G401.6 (cell line): ENCODE measurements around the gene KRTAP29-1.
"Not testable (repeated sequence)": the region's sequence is repeated elsewhere in the genome, so short reads cannot be mapped to it uniquely, and the experiment has no call there.

Experiments used
- FAIRE-seq: peaks from 2 replicates; lab custom pipeline; 2012; peaks lifted over from hg19 to GRCh38; lab: Jason Lieb, UNC

The KRTAP29-1 gene

GRCh38 chr17:41298458-41299135, 4.1 kb downstream of the KRTAP29-1 start:
- no peak for FAIRE-seq

- FAIRE-seq, result no peak
These were observed 5.8 kb downstream of the KRTAP29-1 start for GRCh38 chr17:41296846-41297245.

GRCh38 chr17:41294016-41294415, 8.6 kb downstream of the KRTAP29-1 start:
- no peak for FAIRE-seq

DNA sequence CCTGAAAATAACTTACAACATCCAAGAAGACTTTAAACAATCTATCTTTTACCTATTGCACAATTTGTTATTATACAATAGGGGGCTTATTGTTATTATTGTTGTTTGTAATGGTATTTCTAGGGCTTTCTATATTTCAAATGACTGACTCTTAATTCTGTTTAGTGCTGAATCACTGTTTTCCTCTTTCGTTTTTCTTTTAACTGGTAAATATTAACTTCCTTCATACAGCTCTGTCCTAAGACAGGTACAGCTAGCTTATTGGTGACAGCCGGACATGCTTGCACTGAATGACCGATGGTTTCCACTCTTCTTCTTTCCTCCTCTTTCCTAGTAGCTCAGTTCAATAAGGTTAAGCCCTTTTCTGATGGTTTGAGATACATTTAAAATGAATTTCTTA, 15.6 kb downstream of the KRTAP29-1 start:
- FAIRE-seq, result no peak

GRCh38 chr17:41284546-41284945, 18.1 kb downstream of the KRTAP29-1 start:
- no peak for FAIRE-seq

DNA sequence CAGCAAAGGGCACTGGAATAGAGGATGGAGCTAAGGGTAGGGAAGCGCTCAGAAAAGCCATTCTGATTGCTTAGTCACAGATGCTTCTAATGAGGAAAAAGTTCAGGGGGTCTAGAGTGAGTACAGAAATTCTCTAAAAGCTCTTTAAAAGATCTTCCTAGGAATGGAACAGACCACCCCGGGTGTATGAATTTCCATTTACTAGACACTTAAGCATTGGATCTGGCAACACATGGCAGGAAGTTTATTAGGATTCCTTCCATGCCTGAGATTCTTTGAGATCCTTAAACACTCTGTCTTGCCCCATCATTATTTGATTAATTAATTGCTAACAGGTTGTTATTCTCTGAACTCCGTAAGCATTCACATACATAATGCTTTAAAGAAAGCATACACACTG, 18.6 kb downstream of the KRTAP29-1 start:
- peak; percentile 93 for FAIRE-seq

- no peak for FAIRE-seq
These were observed 24.3 kb downstream of the KRTAP29-1 start for GRCh38 chr17:41278176-41278955.

GRCh38 chr17:41275648-41276190, 26.9 kb downstream of the KRTAP29-1 start, which contains the start of gene KRTAP9-7:
Gene KRTAP9-7 (plus strand): TSS chr17:41275698. CDS start chr17:41275698, 0 bp downstream.
- FAIRE-seq, result not testable (repeated sequence)

DNA sequence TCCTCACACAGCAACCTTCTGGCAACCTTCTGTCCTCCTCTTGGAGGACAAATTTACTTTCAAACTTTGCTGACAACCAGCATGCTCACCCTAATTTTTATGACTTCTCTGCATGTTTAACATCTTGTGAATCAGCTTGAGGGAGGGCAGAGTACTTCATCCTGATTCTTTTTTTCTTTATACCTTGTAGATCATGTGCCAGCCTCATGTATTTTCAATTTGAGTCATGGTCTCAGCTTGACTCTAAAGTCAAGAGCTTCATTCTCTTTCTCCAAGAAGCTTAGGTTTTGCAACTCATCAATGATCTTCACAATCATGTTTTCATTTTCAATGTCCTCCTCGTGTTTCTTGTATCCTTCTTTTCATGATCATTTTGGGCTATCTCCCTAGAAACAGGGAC, 30.8 kb downstream of the KRTAP29-1 start:
- no peak for FAIRE-seq

DNA sequence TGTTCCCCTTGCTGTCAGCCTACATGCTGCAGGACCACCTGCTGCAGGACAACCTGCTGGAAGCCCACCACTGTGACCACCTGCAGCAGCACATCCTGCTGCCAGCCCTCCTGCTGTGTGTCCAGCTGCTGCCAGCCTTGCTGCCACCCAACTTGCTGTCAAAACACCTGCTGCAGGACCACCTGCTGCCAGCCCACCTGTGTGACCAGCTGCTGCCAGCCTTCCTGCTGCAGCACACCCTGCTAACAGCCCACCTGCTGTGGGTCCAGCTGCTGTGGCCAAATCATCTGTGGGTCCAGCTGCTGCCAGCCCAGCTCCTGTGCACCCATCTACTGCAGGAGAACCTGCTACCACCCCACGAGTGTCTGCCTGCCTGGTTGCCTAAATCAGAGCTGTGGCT, 31.3 kb downstream of the KRTAP29-1 start:
- FAIRE-seq, result not testable (repeated sequence)

- no peak for FAIRE-seq
These were observed 34.9 kb downstream of the KRTAP29-1 start for GRCh38 chr17:41267711-41268110.

- FAIRE-seq, result no peak
These were observed 37.6 kb downstream of the KRTAP29-1 start, which contains the start of gene KRTAP9-6 for GRCh38 chr17:41265078-41265477. Gene KRTAP9-6 (plus strand): TSS chr17:41265378. CDS start chr17:41265378, 0 bp downstream.

- FAIRE-seq, result no peak
These were observed 38.1 kb downstream of the KRTAP29-1 start for GRCh38 chr17:41264599-41264998.

- FAIRE-seq, result no peak
These were observed 39.4 kb downstream of the KRTAP29-1 start for GRCh38 chr17:41263212-41263611.

GRCh38 chr17:41258406-41258805, 44.2 kb downstream of the KRTAP29-1 start:
- no peak for FAIRE-seq

- FAIRE-seq, result no peak
These were observed 46.4 kb downstream of the KRTAP29-1 start for GRCh38 chr17:41256291-41256685.

DNA sequence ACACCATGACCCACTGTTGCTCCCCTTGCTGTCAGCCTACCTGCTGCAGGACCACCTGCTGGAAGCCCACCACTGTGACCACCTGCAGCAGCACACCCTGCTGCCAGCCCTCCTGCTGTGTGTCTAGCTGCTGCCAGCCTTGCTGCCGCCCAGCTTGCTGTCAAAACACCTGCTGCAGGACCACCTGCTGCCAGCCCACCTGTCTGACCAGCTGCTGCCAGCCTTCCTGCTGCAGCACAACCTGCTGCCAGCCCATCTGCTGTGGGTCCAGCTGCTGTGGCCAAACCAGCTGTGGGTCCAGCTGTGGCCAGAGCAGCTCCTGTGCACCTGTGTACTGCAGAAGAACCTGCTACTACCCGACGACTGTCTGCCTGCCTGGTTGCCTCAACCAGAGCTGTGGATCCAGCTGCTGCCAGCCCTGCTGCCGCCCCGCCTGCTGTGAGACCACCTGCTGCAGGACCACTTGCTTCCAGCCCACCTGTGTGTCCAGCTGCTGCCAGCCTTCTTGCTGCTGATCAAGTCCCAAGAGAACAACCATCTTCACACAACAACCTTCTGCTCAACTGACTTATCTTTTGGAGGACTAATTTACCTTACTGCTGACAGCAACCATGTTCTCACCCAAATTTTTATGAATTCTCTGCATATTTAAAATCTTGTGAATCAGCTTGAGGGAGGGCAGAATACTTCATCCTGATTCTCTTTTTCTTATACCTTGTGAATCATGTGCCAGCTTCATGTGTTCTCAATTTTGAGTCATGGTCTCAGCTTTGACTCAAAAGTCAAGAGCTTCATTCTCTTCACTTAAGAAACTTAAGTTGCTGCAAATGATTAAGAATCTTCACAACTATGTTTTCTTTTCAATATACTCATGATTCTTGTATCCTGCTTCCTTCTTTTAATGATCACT, 47.0 kb downstream of the KRTAP29-1 start, which contains the start of gene KRTAP9-9:
Gene KRTAP9-9 (plus strand): TSS at position 4 of the 910 bp plus-strand sequence.
- FAIRE-seq, result not testable (repeated sequence)

DNA sequence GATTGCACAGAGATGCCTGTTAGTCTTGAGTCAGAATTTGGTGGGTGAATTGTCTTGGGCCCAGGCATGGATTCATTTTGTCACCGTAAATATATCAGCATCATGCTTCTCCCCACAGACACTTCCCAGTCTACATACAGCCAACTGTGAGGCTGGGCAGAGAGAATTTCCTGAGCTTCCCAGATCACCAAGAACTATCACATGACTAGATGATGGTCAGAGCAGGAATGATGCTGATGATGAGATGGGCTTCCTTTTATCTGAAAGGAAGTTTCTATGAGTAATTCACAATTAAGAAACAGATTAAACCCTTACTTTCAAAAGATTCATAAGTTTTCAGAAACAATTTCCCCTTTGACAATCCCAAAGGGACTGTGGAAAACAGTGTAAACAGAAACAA, 47.8 kb downstream of the KRTAP29-1 start:
- no peak for FAIRE-seq
